PC-9 (cell line): ENCODE results near the gene SLC35F5. TPM values are rescaled to one million over a fixed set of nuclear protein-coding genes. Genes with fewer than 3 reads are reported as not detected.

ENCODE experiments used
- BruUV-seq: library from RNA; stranded (reverse); fragments of 400-500 nt; replicated peaks from 2 replicates; lab custom pipeline; 2021; lab: Mats Ljungman, UMichigan
- CTCF ChIA-PET: fragments of 300-600 bp; sonication (Branson Sonifier 250); formaldehyde crosslinking; loops from one replicate; lab custom pipeline; 2022; ENCODE audit warnings: antibody characterized with exemption; lab: Charles Lee
- POLR2A ChIA-PET: fragments of 300-600 bp; sonication (Branson Sonifier 250); formaldehyde crosslinking; loops from one replicate; lab custom pipeline; 2022; ENCODE audit warnings: antibody characterized with exemption; ENCODE audit not compliant: unreplicated experiment; lab: Charles Lee
- DNase-seq, 2 experiments: peaks; one replicate each; pipeline versions ENCODE4 v3.0.0 to v3.0.0-alpha.2; 2015 to 2022; ENCODE audit warnings: mixed read lengths in 1 of 2
- H2AFZ ChIP-seq: fragments of 200-600 bp; sonication (generic); 2 replicates; pipeline ENCODE4 v1.8.1; 2017; ENCODE audit warnings: antibody characterized with exemption
- H3F3A ChIP-seq: fragments of 200-600 bp; sonication (generic); 2 replicates; pipeline ENCODE4 v1.8.1; 2017; ENCODE audit warnings: antibody characterized with exemption, mild to moderate bottlenecking, low read depth; ENCODE audit not compliant: insufficient read depth
- H3K27ac ChIP-seq: fragments of 200-600 bp; sonication (generic); 2 replicates; pipeline ENCODE4 v1.6.1; 2016; ENCODE audit warnings: mixed run types
- H3K27me3 ChIP-seq: fragments of 200-600 bp; sonication (generic); 2 replicates; pipeline ENCODE4 v1.6.1; 2016; ENCODE audit warnings: low read depth, mixed run types; ENCODE audit not compliant: insufficient read depth
- H3K36me3 ChIP-seq: fragments of 200-600 bp; sonication (generic); 2 replicates; pipeline ENCODE4 v1.6.1; 2016; ENCODE audit warnings: low read depth, mixed run types
- H3K4me1 ChIP-seq: fragments of 200-600 bp; sonication (generic); replicated peaks from 2 replicates; pipeline ENCODE4 v1.6.1; 2016; ENCODE audit warnings: mixed run types; ENCODE audit not compliant: insufficient read depth
- H3K4me2 ChIP-seq: fragments of 200-600 bp; sonication (generic); 2 replicates; pipeline ENCODE4 v1.6.1; 2017; ENCODE audit warnings: mixed run types
- H3K4me3 ChIP-seq: fragments of 200-600 bp; sonication (generic); 2 replicates; pipeline ENCODE4 v1.6.1; 2016; ENCODE audit warnings: mixed run types
- H3K79me2 ChIP-seq: fragments of 200-600 bp; sonication (generic); 2 replicates; pipeline ENCODE4 v1.6.1; 2017; ENCODE audit warnings: low read depth, mixed run types
- H3K9me2 ChIP-seq: fragments of 200-600 bp; sonication (generic); 2 replicates; pipeline ENCODE4 v1.8.1; 2017; ENCODE audit warnings: mild to moderate bottlenecking; ENCODE audit not compliant: insufficient read depth
- H3K9me3 ChIP-seq: fragments of 200-600 bp; sonication (generic); 2 replicates; pipeline ENCODE4 v1.8.1; 2016; ENCODE audit warnings: low read depth; ENCODE audit not compliant: insufficient read depth
- H4K20me1 ChIP-seq: fragments of 200-600 bp; sonication (generic); 2 replicates; pipeline ENCODE4 v1.8.1; 2017; ENCODE audit not compliant: insufficient read depth
- EZH2 ChIP-seq: fragments of 200-600 bp; sonication (generic); IDR thresholded peaks from 2 replicates; pipeline ENCODE4 v1.8.0; 2017; ENCODE audit warnings: antibody characterized with exemption, low read depth
- intact Hi-C: fragments of 100-400 bp; cut with micrococcal nuclease; formaldehyde crosslinking; loops from one replicate; pipeline ENCODE4 v1.10.0; 2022; ENCODE audit not compliant: unreplicated experiment
- total RNA-seq: library from RNA; stranded (reverse); gene quantifications from 2 replicates; pipeline ENCODE4 v1.2.3, GENCODE V29; 2021
- TF ChIP-seq, protein P1 (sequence below): fragments of 200-600 bp; sonication (generic); conservative IDR thresholded peaks from 2 replicates; pipeline ENCODE4 v1.6.1; 2017; ENCODE audit warnings: mixed run types, antibody characterized with exemption, mild to moderate bottlenecking, moderate library complexity

SLC35F5 gene
- total RNA-seq, 1 experiment from 2014 or later, result 43.5 TPM

DNA sequence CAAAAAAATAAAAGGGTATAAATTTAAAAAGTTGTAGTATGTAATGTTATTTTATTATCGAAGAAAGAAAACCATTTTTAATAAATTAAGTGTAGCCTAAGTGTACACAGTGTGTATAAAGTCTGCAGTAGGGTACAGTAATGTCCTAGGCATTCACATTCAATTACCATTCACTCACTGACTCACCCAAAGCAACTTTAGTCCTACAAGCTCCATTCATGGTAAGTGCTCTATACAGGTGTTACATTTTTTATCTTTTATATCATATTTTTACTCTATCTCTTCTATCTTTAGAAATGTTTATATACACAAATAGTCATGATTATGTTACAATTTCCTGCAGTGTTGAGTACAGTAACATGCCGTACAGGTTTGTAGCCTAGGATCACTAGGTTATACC lies 69.9 kb downstream of the SLC35F5 start:
- H3F3A ChIP-seq, result no peaks in the 10 kb centered on the region
- H3K4me1 ChIP-seq, result peaks cover 7% of the 10 kb centered on the region; the same call in 1 of the 2 replicates
- no peaks in the 10 kb centered on the region for H3K9me3 ChIP-seq
- POLR2A ChIA-PET, result no interaction called here
- peak in 1 of 2 experiments; percentile 66 for DNase-seq
- H3K4me3 ChIP-seq, result no peak overlapping the region
- no peak overlapping the region for H2AFZ ChIP-seq
- H3K9me2 ChIP-seq, result no peaks in the 10 kb centered on the region; the same call in 1 of the 2 replicates
- TF ChIP-seq, protein P1, sequence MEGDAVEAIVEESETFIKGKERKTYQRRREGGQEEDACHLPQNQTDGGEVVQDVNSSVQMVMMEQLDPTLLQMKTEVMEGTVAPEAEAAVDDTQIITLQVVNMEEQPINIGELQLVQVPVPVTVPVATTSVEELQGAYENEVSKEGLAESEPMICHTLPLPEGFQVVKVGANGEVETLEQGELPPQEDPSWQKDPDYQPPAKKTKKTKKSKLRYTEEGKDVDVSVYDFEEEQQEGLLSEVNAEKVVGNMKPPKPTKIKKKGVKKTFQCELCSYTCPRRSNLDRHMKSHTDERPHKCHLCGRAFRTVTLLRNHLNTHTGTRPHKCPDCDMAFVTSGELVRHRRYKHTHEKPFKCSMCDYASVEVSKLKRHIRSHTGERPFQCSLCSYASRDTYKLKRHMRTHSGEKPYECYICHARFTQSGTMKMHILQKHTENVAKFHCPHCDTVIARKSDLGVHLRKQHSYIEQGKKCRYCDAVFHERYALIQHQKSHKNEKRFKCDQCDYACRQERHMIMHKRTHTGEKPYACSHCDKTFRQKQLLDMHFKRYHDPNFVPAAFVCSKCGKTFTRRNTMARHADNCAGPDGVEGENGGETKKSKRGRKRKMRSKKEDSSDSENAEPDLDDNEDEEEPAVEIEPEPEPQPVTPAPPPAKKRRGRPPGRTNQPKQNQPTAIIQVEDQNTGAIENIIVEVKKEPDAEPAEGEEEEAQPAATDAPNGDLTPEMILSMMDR, result no peak
- TF ChIP-seq EZH2, result no peak
- no peak overlapping the region for H3K4me2 ChIP-seq
- no peaks in the 10 kb centered on the region for H3K36me3 ChIP-seq
- H4K20me1 ChIP-seq, result no peaks in the 10 kb centered on the region
- CTCF ChIA-PET, result no interaction called here
- no peaks in the 10 kb centered on the region for H3K79me2 ChIP-seq
- no peaks in the 10 kb centered on the region for H3K27me3 ChIP-seq
- intact Hi-C loops, result no loop called here
- no peak overlapping the region for H3K27ac ChIP-seq
- BruUV-seq, result no TSS peak

DNA sequence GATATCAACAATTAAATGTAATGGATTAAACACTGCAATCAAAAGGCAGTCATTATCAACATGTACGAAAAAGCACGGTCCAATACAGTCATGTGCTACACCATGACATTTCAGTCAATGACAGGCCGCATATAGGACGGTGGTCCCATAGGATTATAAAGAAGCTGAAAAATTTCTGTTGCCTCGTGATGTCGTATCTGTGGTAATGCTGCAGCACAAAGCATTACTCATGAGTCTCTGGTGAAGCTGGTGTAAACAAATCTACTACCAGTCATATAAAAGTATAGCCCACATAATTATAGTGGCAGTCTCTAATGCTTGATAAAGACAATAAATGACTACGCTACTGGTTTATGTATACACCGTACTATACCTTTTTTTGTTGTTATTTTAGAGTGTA lies 71.0 kb downstream of the SLC35F5 start:
- BruUV-seq, result no TSS peak
- no peaks in the 10 kb centered on the region for H4K20me1 ChIP-seq
- H3K4me1 ChIP-seq, result peaks cover 7% of the 10 kb centered on the region; the same call in 1 of the 2 replicates
- H3K9me2 ChIP-seq, result no peaks in the 10 kb centered on the region; the same call in 1 of the 2 replicates
- H3K9me3 ChIP-seq, result no peaks in the 10 kb centered on the region
- intact Hi-C loops, result no loop called here
- POLR2A ChIA-PET, result interaction anchor here (0.6 kb wide), 1 partner anchor 879 kb away, joined by 4 read pairs; no protein-coding TSS in a partner anchor
- H3K27ac ChIP-seq, result no peak overlapping the region
- no peaks in the 10 kb centered on the region for H3K27me3 ChIP-seq
- H3K4me3 ChIP-seq, result no peak overlapping the region
- no peak overlapping the region for H2AFZ ChIP-seq
- no peak for DNase-seq
- H3K36me3 ChIP-seq, result no peaks in the 10 kb centered on the region
- no peaks in the 10 kb centered on the region for H3K79me2 ChIP-seq
- CTCF ChIA-PET, result no interaction called here
- TF ChIP-seq, protein P1, result no peak
- H3F3A ChIP-seq, result no peaks in the 10 kb centered on the region
- H3K4me2 ChIP-seq, result no peak overlapping the region

DNA sequence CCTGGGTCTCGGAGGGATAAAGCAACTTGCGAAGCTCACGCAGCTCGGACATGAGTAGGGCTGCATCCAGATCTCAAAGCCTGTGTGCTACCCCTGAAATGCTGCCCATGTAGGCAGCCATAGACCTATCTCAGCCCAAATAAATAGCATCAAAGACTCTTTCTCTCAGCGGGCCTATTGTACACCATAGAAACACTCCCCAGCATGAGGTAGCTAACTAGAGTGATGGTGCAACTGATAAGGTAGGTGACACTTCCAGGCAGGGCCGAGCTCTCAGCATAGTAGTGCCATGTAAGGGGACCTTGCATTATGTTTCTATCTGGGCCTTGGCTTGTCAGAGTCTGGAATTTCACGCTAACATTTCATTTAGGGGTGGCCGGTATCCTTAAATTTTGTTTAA lies 77.0 kb downstream of the SLC35F5 start:
- no peak for TF ChIP-seq EZH2
- TF ChIP-seq, protein P1, result no peak
- intact Hi-C loops, result no loop called here
- no peaks in the 10 kb centered on the region for H3K27me3 ChIP-seq
- H3K4me2 ChIP-seq, result no peak overlapping the region
- H3K4me1 ChIP-seq, result no peaks in the 10 kb centered on the region
- H3F3A ChIP-seq, result no peaks in the 10 kb centered on the region
- no peak for DNase-seq
- H3K36me3 ChIP-seq, result no peaks in the 10 kb centered on the region
- H3K9me2 ChIP-seq, result no peaks in the 10 kb centered on the region
- no peak overlapping the region for H2AFZ ChIP-seq
- ChIA-PET CTCF (no interaction called here), POLR2A (no interaction called here)
- no peaks in the 10 kb centered on the region for H3K79me2 ChIP-seq
- no peak overlapping the region for H3K27ac ChIP-seq
- no TSS peak for BruUV-seq
- H4K20me1 ChIP-seq, result no peaks in the 10 kb centered on the region
- H3K4me3 ChIP-seq, result no peak overlapping the region
- no peaks in the 10 kb centered on the region for H3K9me3 ChIP-seq
